Neural progenitor cell (in vitro differentiated cells): ENCODE results near the gene PLA2G2F. TPM values are rescaled to one million over a fixed set of nuclear protein-coding genes. Genes with fewer than 3 reads are reported as not detected.
A peak's percentile ranks its signal among the peaks of the same experiment; 100 is the strongest.

Source experiments
- DNase-seq: peaks from one replicate; pipeline ENCODE4 v3.0.0-alpha.2; 2016; ENCODE audit warnings: low spot score
- H2AFZ ChIP-seq: fragments of 200-600 bp; sonication (generic); replicated peaks from 2 replicates; pipeline ENCODE4 v1.6.1; 2016; ENCODE audit warnings: antibody characterized with exemption
- H3F3A ChIP-seq: fragments of 200-600 bp; sonication (generic); 2 replicates; pipeline ENCODE4 v1.6.1; 2016; ENCODE audit warnings: antibody characterized with exemption, low read depth
- H3K27ac ChIP-seq: fragments of 200-600 bp; sonication (generic); 2 replicates; pipeline ENCODE4 v1.5.1; 2016; ENCODE audit warnings: mild to moderate bottlenecking
- H3K27me3 ChIP-seq: fragments of 200-600 bp; sonication (generic); 2 replicates; pipeline ENCODE4 v1.6.1; 2016; ENCODE audit warnings: mild to moderate bottlenecking, moderate library complexity
- H3K36me3 ChIP-seq: fragments of 200-600 bp; sonication (generic); 2 replicates; pipeline ENCODE4 v1.5.1; 2016
- H3K4me1 ChIP-seq: fragments of 200-600 bp; sonication (generic); 2 replicates; pipeline ENCODE4 v1.6.1; 2016; ENCODE audit warnings: mixed run types
- H3K4me2 ChIP-seq: fragments of 200-600 bp; sonication (generic); 2 replicates; pipeline ENCODE4 v1.6.1; 2016
- H3K4me3 ChIP-seq: fragments of 200-600 bp; sonication (generic); 2 replicates; pipeline ENCODE4 v1.5.1; 2016
- H3K79me2 ChIP-seq: fragments of 200-600 bp; sonication (generic); 2 replicates; pipeline ENCODE4 v1.6.1; 2016; ENCODE audit warnings: low read depth
- H3K9ac ChIP-seq: fragments of 200-600 bp; sonication (generic); 2 replicates; pipeline ENCODE4 v1.6.1; 2016
- H3K9me3 ChIP-seq: fragments of 200-600 bp; sonication (generic); 2 replicates; pipeline ENCODE4 v1.5.1; 2016; ENCODE audit warnings: low read depth
- H4K20me1 ChIP-seq: fragments of 200-600 bp; sonication (generic); 2 replicates; pipeline ENCODE4 v1.6.1; 2016; ENCODE audit warnings: low read depth
- H3K27ac Mint-ChIP-seq: 3 replicates; pipeline ENCODE4 v1.8.0; 2021; ENCODE audit warnings: mixed read lengths
- H3K27me3 Mint-ChIP-seq: 2 replicates; pipeline ENCODE4 v1.8.0; 2022; ENCODE audit warnings: low read depth, mild to moderate bottlenecking, inconsistent platforms, moderate library complexity, mixed read lengths; ENCODE audit not compliant: insufficient read depth
- H3K36me3 Mint-ChIP-seq: 3 replicates; pipeline ENCODE4 v1.8.0; 2021; ENCODE audit warnings: mixed read lengths
- H3K4me1 Mint-ChIP-seq: 3 replicates; pipeline ENCODE4 v1.8.0; 2021; ENCODE audit warnings: mixed read lengths
- H3K4me3 Mint-ChIP-seq: 3 replicates; pipeline ENCODE4 v1.8.0; 2021; ENCODE audit warnings: mild to moderate bottlenecking, moderate library complexity, mixed read lengths
- H3K9me3 Mint-ChIP-seq: 3 replicates; pipeline ENCODE4 v1.8.0; 2020; ENCODE audit warnings: mixed read lengths
- CTCF ChIP-seq: fragments of 200-600 bp; sonication (generic); IDR thresholded peaks from 2 replicates; pipeline ENCODE4 v1.5.1; 2017; ENCODE audit warnings: antibody characterized with exemption, mild to moderate bottlenecking
- EZH2 ChIP-seq: fragments of 200-600 bp; sonication (generic); IDR thresholded peaks from 2 replicates; pipeline ENCODE4 v1.6.1; 2017; ENCODE audit warnings: antibody characterized with exemption, mild to moderate bottlenecking, moderate library complexity
- EZH2phosphoT487 ChIP-seq: fragments of 200-600 bp; sonication (generic); IDR thresholded peaks from 2 replicates; pipeline ENCODE4 v1.6.1; 2017; ENCODE audit warnings: antibody characterized with exemption
- total RNA-seq: library from RNA; depleted of rRNA; stranded (reverse); fragments of >200 nt; gene quantifications from 2 replicates; pipeline ENCODE4 v1.2.3, GENCODE V29; 2015; ENCODE audit warnings: low replicate concordance

The PLA2G2F gene
- total RNA-seq, 1 donor from 2014 or later, result not detected

DNA sequence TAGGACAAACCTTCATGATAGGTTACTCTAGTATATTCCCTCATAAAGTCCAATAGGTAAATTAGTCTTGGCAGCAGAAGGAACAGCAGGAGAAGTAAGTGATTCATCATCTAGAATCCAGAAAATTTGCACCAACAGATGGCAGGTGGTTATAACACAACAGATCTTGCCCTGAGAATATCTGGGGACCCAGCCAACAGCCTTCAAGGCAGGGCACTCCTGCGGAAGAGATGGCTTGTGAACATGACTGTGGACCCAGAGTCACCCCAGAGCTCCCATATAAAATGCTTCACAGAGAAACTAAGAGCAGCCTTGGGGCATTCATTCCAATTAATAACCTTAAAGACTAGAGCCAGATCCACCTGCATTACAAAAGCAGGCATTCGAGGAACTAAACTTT, 55.1 kb downstream of the PLA2G2F start:
- Mint-ChIP-seq H3K36me3 (peaks cover 3% of the 10 kb centered on the region), H3K27ac (no peak overlapping the region), H3K4me3 (no peak overlapping the region), H3K27me3 (peaks cover 5% of the 10 kb centered on the region), H3K9me3 (no peaks in the 10 kb centered on the region), H3K4me1 (no peaks in the 10 kb centered on the region)
- H3K79me2 ChIP-seq, result no peaks in the 10 kb centered on the region
- no peaks in the 10 kb centered on the region for H3K9me3 ChIP-seq
- no peaks in the 10 kb centered on the region for H3F3A ChIP-seq
- H3K4me1 ChIP-seq, result no peaks in the 10 kb centered on the region
- H3K9ac ChIP-seq, result no peak overlapping the region
- H3K36me3 ChIP-seq, result no peaks in the 10 kb centered on the region
- no peak overlapping the region for H3K4me3 ChIP-seq
- DNase-seq, result no peak
- H2AFZ ChIP-seq, result no peak overlapping the region
- H3K27ac ChIP-seq, result no peak overlapping the region
- H3K4me2 ChIP-seq, result no peak overlapping the region
- H4K20me1 ChIP-seq, result no peaks in the 10 kb centered on the region
- TF ChIP-seq EZH2 (no peak), EZH2phosphoT487 (no peak), CTCF (no peak)
- H3K27me3 ChIP-seq, result peaks cover 2% of the 10 kb centered on the region

- no peak overlapping the region for H3K4me3 ChIP-seq
- DNase-seq, result peak; percentile 74
- no peaks in the 10 kb centered on the region for H4K20me1 ChIP-seq
- no peaks in the 10 kb centered on the region for H3K27me3 ChIP-seq
- no peak overlapping the region for H3K27ac ChIP-seq
- H3K9ac ChIP-seq, result no peak overlapping the region
- Mint-ChIP-seq H3K27me3 (peaks cover 5% of the 10 kb centered on the region), H3K4me1 (no peaks in the 10 kb centered on the region), H3K36me3 (peaks cover 3% of the 10 kb centered on the region), H3K27ac (no peak overlapping the region), H3K9me3 (no peaks in the 10 kb centered on the region), H3K4me3 (no peak overlapping the region)
- no peaks in the 10 kb centered on the region for H3F3A ChIP-seq
- no peaks in the 10 kb centered on the region for H3K4me1 ChIP-seq
- H2AFZ ChIP-seq, result no peak overlapping the region
- no peaks in the 10 kb centered on the region for H3K36me3 ChIP-seq
- H3K4me2 ChIP-seq, result no peak overlapping the region
- no peaks in the 10 kb centered on the region for H3K79me2 ChIP-seq
- H3K9me3 ChIP-seq, result no peaks in the 10 kb centered on the region
- TF ChIP-seq EZH2phosphoT487 (no peak), CTCF (peak; percentile 94), EZH2 (no peak)
These were observed 55.8 kb downstream of the PLA2G2F start for GRCh38 chr1:20194757-20195461.

DNA sequence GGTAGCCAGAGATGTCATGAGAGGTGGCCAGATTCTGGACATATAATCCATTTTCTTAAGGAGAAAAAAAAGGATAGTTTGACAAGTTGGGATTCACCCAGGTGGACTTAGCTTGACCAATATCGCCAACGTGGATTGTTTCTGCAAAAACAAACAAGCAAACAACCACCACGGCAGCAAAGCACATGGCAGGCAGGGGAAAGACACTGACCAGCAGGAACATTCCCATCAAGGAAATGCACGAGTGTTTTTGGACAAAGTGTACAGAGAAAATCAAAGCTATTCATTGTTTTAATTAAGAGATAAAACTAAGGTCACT, 56.3 kb downstream of the PLA2G2F start:
- no peaks in the 10 kb centered on the region for H3K9me3 ChIP-seq
- no peak for DNase-seq
- no peak overlapping the region for H2AFZ ChIP-seq
- Mint-ChIP-seq H3K36me3 (peaks cover 3% of the 10 kb centered on the region), H3K4me3 (no peak overlapping the region), H3K9me3 (no peaks in the 10 kb centered on the region), H3K27ac (no peak overlapping the region), H3K27me3 (peaks cover 5% of the 10 kb centered on the region), H3K4me1 (no peaks in the 10 kb centered on the region)
- H4K20me1 ChIP-seq, result no peaks in the 10 kb centered on the region
- H3F3A ChIP-seq, result no peaks in the 10 kb centered on the region
- no peaks in the 10 kb centered on the region for H3K36me3 ChIP-seq
- H3K9ac ChIP-seq, result no peak overlapping the region
- no peaks in the 10 kb centered on the region for H3K79me2 ChIP-seq
- no peak overlapping the region for H3K4me2 ChIP-seq
- no peak overlapping the region for H3K4me3 ChIP-seq
- H3K27ac ChIP-seq, result no peak overlapping the region
- H3K27me3 ChIP-seq, result no peaks in the 10 kb centered on the region
- TF ChIP-seq EZH2 (no peak), CTCF (no peak), EZH2phosphoT487 (no peak)
- no peaks in the 10 kb centered on the region for H3K4me1 ChIP-seq
